Measurements from ENCODE around the gene XPR1.

The XPR1 gene

DNA sequence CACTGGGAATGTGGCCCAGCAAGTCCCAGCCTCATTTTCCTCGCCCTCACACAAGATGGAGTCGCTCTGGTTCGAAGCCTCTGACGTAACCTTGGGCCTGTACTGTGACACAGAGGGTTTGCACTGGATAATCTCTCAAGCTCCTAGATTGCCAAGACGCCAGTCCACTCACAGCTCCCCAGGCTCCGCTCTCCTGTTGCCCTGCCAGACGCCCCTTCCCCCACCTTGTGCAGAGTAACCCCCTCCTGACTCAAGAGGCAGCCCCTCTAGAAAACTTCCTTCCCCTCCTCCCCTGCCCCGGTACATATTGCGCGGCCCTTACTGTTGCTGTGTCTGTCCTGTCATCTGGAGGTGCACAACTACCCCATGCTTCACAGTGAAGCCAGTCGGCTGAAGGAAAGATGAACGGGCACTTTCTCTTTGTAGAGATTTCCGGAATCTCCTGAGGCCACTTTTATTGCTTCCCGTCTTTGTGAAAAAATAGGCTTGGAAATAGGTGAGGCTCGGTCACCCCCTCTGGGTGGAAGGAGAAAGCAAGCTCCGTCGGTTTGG lies 279.9 kb downstream of the XPR1 start:
- peak; percentile 35 for DNase-seq
- in situ Hi-C loops (cut with HindIII; ENCODE audit: low pct_ligation_motif_present, low pct_unique_long_range_greater_than_20kb, low sequenced_read_pairs): loop anchor here (25.0 kb wide), 1 partner anchor 251 kb away; no protein-coding TSS in a partner anchor

GRCh38 chr1:180912211-180912800 lies 280.5 kb downstream of the XPR1 start:
- in situ Hi-C loops (cut with HindIII; ENCODE audit: low pct_ligation_motif_present, low pct_unique_long_range_greater_than_20kb, low sequenced_read_pairs): loop anchor here (25.0 kb wide), 1 partner anchor 250 kb away; no protein-coding TSS in a partner anchor
- DNase-seq: peak; percentile 42

GRCh38 chr1:180912801-180913565 lies 281.2 kb downstream of the XPR1 start, which contains the start of gene KIAA1614:
Gene KIAA1614 (plus strand): TSS chr1:180912897. CDS start chr1:180913244, 347 bp downstream.
- DNase-seq: peak; percentile 49
- in situ Hi-C loops (cut with HindIII; ENCODE audit: low pct_ligation_motif_present, low pct_unique_long_range_greater_than_20kb, low sequenced_read_pairs): loop anchor here (25.0 kb wide), 1 partner anchor 249 kb away; no protein-coding TSS in a partner anchor

GRCh38 chr1:180915426-180915965 lies 283.7 kb downstream of the XPR1 start:
- in situ Hi-C loops (cut with HindIII; ENCODE audit: low pct_ligation_motif_present, low pct_unique_long_range_greater_than_20kb, low sequenced_read_pairs): loop anchor here (25.0 kb wide), 1 partner anchor 247 kb away; no protein-coding TSS in a partner anchor
- DNase-seq: no peak

DNA sequence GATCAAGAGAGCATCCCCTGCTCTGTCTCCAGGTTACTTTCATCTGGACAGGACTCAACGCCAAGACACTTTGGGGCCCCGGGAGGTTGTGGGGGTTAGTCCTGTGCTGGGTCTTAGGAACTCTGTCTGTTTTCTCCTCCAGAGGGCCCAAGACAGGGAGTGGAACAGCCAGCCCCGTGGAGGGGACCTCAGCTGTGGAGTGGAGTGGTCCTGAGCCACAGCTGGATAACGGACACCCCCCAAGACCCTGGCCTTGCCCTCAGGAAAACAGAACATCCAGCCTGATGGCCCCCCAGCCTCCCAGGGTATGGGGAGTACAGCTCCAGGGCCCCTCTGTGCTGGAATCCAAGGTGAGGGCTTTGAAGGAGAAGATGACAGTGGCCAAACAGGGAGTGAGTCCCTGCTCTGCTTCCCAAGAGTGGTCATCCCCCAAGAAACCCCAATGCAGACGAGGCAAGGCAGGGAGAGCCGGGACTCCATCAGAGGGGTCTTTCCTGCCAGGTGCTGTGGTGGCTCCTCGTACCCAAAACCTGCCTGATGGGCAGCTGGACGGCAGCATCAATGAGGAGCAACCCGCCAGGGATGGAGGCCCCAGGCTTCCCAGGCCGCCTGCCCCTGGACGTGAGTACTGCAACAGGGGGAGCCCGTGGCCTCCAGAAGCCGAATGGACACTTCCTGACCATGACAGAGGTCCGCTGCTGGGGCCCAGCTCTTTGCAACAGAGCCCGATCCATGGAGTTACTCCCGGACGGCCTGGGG lies 284.4 kb downstream of the XPR1 start:
- in situ Hi-C loops (cut with HindIII; ENCODE audit: low pct_ligation_motif_present, low pct_unique_long_range_greater_than_20kb, low sequenced_read_pairs): loop anchor here (25.0 kb wide), 1 partner anchor 246 kb away; no protein-coding TSS in a partner anchor
- no peak for DNase-seq

DNA sequence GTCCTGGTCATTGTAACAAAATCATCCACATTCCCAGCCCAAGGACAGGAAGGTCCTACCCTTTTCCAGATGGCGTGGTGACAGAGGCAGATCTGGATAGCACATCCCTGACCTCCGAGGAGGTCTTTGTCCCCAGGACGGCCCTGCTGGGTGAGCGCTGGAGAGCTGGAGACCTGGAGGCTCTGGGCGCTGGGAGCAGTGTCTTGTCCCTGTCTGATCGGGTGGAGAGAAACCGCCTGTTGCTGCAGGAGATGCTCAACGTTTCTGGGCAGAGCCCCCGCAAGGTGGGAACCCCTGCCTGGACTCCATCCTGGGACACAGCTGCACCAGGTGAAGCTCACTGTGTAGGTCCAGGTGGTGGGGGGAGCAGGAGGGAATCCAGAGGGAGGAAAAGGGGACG lies 284.9 kb downstream of the XPR1 start:
- no peak for DNase-seq
- in situ Hi-C loops (cut with HindIII; ENCODE audit: low pct_ligation_motif_present, low pct_unique_long_range_greater_than_20kb, low sequenced_read_pairs): loop anchor here (25.0 kb wide), 1 partner anchor 246 kb away; no protein-coding TSS in a partner anchor

DNA sequence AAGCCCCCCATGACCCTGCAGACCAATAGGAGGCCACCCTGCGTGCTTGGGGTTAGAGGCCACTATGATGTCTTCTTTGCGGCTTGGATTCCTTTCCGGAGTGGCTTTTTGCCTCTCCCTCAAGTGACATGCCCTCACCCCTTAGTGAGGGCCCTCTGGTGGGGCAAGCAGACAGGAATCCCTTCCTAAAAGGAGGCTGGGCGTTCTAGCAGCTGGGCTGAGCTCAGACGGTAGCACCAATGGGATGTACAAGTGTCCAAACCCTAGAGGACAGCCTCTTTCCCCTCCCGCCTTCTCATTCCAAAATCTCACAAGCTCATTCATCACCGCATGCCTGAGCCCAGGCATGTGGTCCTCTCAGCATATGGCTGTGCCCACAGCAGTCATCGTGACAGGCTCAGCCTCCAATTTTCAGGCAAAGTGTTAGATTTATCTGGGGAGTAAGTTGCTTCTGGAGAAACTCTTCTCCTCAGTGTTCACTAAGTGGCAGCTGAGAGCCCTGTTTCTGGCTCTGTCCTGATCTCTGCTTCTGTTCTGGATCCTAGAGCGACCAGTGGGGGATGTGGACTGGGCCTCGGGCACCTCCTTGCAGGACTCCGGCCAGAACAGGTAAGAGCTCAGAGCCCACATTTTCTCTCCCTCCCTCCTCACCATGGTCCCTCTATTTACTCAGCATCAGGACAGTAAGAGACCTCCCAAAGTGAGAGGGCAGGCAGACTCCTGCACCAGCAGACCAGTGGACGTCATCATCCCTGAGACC lies 285.7 kb downstream of the XPR1 start:
- no peak for DNase-seq
- in situ Hi-C loops (cut with HindIII; ENCODE audit: low pct_ligation_motif_present, low pct_unique_long_range_greater_than_20kb, low sequenced_read_pairs): loop anchor here (25.0 kb wide), 1 partner anchor 245 kb away; no protein-coding TSS in a partner anchor

GRCh38 chr1:180918519-180918918 lies 286.7 kb downstream of the XPR1 start:
- in situ Hi-C loops (cut with HindIII; ENCODE audit: low pct_ligation_motif_present, low pct_unique_long_range_greater_than_20kb, low sequenced_read_pairs): loop anchor here (25.0 kb wide), 1 partner anchor 244 kb away; no protein-coding TSS in a partner anchor

GRCh38 chr1:180919183-180919700 lies 287.4 kb downstream of the XPR1 start:
- DNase-seq: no peak
- in situ Hi-C loops (cut with HindIII; ENCODE audit: low pct_ligation_motif_present, low pct_unique_long_range_greater_than_20kb, low sequenced_read_pairs): loop anchor here (25.0 kb wide), 1 partner anchor 243 kb away; no protein-coding TSS in a partner anchor

More at GRCh38 chr1:180918519-180918918, 286.7 kb downstream of the XPR1 start:
- no peak for DNase-seq

DNA sequence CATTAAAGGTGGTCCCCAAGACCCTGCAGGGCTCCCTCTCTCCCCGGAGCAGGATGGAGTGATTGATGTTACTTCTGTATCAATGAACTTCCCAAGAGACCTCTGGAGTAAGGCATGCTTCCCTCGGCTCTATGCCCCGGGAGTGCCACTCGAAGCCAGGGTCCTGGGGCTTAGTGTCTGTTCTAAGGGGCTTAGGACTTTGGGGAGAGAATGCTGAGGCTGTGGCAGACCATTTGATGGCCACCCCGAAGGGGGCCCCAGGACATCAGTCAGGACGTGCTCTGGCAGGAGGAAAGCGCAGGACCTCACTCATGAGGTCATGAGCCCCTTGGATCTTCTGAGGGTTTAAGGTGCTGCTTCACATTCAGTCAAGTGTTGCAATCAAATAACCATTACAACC lies 288.4 kb downstream of the XPR1 start:
- no peak for DNase-seq
- in situ Hi-C loops (cut with HindIII; ENCODE audit: low pct_ligation_motif_present, low pct_unique_long_range_greater_than_20kb, low sequenced_read_pairs): loop anchor here (25.0 kb wide), 1 partner anchor 242 kb away; no protein-coding TSS in a partner anchor

GRCh38 chr1:180920702-180921101 lies 288.9 kb downstream of the XPR1 start:
- in situ Hi-C loops (cut with HindIII; ENCODE audit: low pct_ligation_motif_present, low pct_unique_long_range_greater_than_20kb, low sequenced_read_pairs): loop anchor here (25.0 kb wide), 1 partner anchor 242 kb away; no protein-coding TSS in a partner anchor
- DNase-seq: peak; percentile 17

- DNase-seq: no peak
- in situ Hi-C loops (cut with HindIII; ENCODE audit: low pct_ligation_motif_present, low pct_unique_long_range_greater_than_20kb, low sequenced_read_pairs): loop anchor here (25.0 kb wide), 1 partner anchor 241 kb away; no protein-coding TSS in a partner anchor
Measured at GRCh38 chr1:180921386-180921785, 289.6 kb downstream of the XPR1 start.

GRCh38 chr1:180921891-180922630 lies 290.2 kb downstream of the XPR1 start:
- in situ Hi-C loops (cut with HindIII; ENCODE audit: low pct_ligation_motif_present, low pct_unique_long_range_greater_than_20kb, low sequenced_read_pairs): loop anchor here (25.0 kb wide), 1 partner anchor 240 kb away; no protein-coding TSS in a partner anchor
- DNase-seq: no peak

- in situ Hi-C loops (cut with HindIII; ENCODE audit: low pct_ligation_motif_present, low pct_unique_long_range_greater_than_20kb, low sequenced_read_pairs): loop anchor here (25.0 kb wide), 1 partner anchor 240 kb away; no protein-coding TSS in a partner anchor
- DNase-seq: no peak
Measured at GRCh38 chr1:180922631-180923015, 290.8 kb downstream of the XPR1 start.

DNA sequence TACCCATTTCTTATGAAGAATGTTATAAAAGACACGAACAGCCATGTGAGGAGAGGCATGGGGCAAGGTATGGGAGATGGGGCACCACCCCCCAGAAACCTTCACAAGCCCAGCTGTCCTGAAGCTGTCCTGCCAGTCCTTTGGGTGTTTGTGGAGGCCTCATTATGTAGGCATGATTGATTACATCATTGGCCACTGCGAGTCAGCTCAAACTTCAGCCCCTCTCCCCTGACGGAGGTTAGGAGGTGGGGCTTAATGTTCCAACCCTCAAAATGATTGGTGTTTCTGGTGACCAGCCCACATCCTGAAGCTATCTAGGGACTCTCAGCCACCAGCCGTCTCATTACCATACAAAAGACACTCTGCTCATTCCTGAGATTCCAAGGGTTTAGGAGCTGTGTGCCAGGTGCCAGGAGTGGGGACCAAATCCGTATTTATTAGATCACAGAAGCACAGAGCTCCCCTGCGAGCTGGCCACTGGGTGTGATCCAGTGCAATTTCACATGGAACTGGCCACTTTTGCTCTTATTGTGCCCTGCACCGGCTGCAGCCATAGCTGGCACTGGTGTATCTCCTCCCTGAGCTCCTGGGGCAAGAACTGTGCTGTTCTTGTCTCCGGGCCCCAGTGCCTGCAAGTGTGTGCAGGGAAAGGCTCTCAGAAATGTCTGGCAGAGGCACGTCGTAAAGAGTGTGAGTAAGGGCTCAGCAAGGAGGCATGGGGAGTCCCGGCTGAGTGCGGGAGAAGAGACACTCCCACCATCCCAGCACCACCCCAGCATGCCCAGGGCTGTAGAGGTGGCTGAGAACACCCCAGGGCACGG lies 291.4 kb downstream of the XPR1 start:
- peak; percentile 40 for DNase-seq
- in situ Hi-C loops (cut with HindIII; ENCODE audit: low pct_ligation_motif_present, low pct_unique_long_range_greater_than_20kb, low sequenced_read_pairs): loop anchor here (25.0 kb wide), 1 partner anchor 239 kb away; no protein-coding TSS in a partner anchor
